Erythroblast (primary cell): Measurements from ENCODE around the gene EGFLAM.

Experiments used
- GATA1 ChIP-seq: IDR thresholded peaks from 2 replicates; pipeline ENCODE4 v1.6.1; 2011; ENCODE audit warnings: low read depth, mild to moderate bottlenecking, control low read depth, low read length, moderate library complexity
- POLR2A ChIP-seq: IDR thresholded peaks from 2 replicates; pipeline ENCODE4 v1.6.1; 2011; ENCODE audit warnings: mild to moderate bottlenecking, low read length

GRCh38 chr5:38316544-38317224 lies 58.3 kb downstream of the EGFLAM start:
- TF ChIP-seq POLR2A = no peak
- no peak for TF ChIP-seq GATA1
